Activated gamma-delta T cell (primary cell): ENCODE measurements around the gene M1AP.

ENCODE experiments used
- DNase-seq: peaks from one replicate; lab custom pipeline; 2025; lab: John Stamatoyannopoulos, UW

The M1AP gene

DNA sequence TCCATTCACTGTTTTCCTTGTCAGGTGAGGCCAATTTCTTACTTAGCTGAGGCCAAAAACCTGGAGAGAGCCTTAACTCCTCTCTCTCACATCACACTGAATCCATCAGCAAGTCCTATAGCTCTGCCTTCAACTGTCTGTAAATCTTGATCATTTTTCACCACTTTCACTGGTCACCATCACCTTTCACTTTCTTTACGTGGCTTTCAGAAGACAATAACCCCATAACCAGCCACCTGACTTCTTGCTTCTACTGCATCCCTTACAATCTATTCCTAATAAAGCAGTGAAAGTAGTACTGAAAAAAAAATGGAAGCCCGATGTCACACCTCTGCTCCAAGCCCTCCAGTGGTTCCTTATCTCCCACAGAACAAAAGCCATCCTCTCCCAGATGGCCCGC is 102.1 kb downstream of the M1AP start:
- no peak for DNase-seq

DNA sequence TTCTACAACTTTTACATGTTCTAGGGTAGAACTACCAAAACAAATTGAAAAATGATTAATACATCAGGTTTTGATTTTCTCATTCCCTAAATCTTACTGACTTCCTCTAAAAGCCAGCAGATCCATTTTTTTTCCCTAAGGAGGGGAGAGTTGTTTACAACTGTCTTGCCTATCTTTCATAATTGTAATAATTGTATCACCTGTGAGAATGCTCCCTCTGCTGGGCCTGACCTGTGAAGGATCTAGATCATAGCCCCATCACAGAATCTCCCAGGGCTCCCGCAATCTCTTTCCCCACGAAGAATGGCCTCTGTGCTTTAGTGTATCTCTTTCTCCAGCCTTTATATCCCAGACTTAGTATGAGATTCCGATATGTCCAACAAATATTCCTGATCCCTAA is 103.5 kb downstream of the M1AP start:
- DNase-seq: no peak

DNA sequence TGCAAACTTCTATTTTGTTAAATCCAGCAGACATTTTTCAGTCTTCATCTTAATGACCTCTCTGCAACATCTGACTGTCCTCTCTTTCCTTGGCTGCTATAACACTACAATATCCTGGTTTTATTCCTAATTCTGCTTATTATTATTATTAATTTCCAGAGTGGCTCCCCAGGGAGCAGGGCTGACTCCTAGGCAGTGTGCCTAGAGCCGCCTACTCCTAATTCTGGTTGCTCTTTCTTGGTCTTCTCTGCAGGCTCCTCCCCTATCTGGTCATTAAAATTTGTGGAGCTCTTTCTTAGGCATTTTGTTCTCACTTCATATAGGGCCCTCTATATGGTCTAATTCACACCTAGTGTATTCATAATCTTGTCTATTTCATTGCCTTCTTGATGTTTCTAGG is 105.2 kb downstream of the M1AP start:
- DNase-seq: no peak

DNA sequence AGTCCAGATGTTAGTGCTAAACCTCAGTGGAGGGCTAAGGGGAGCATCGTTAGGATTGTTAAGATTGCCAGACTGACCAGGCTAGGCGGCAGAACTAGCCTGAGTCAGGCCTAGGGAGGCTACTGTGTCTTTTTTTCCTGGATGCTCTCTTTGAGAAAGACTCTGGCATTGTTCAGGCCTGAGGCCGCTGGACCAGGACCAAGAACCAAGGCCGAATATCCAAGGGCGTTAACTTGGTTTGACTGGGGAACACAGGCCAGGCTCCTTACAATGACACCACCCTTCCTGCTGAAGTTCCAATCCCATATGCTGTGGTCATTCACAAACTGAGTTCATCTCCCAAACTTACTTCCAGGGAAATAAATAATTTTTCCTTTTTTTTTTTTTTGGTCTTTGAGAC is 107.8 kb downstream of the M1AP start:
- no peak for DNase-seq

DNA sequence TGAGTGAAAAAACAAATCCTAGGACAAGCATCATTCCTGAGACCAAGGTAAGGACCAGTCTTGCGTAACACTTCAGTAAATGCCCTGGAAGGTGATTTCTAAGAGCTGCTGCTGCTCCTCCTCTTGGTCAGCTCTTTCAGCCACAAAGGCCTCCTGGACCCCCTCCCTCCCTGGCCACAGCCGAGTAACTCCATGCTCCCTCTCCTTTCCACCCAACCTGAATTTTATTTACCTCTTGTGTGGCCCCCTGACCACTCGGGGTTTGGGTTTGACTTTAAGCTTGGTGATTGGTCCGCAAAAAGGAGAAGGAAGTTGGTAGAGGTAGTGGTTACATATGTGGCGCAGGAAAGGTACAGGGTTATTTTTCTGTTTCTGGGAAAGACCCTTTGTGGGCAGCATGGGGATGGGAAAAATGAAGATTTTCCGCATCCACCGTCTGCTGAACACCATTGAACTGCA is 109.2 kb downstream of the M1AP start:
- no peak for DNase-seq

DNA sequence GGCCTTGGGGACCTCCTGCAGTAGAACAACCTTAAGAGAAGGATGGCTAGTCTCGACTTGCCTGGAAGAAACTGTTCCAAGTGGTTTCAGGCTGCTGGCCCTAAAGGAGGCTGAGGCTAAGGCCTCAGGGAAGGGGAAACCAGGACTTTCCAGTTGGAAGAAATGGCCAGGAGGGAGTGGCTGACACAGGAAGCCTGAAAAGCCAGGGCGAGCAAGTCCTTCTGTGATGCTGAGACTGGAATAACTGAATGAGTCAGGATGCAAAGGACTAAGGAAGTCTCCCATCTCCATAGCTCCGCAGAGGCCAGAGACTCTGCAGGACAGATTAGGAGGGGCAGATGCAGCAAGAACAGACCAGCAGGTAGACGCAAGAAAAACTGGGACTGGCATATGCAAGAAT is 111.0 kb downstream of the M1AP start:
- DNase-seq: no peak

DNA sequence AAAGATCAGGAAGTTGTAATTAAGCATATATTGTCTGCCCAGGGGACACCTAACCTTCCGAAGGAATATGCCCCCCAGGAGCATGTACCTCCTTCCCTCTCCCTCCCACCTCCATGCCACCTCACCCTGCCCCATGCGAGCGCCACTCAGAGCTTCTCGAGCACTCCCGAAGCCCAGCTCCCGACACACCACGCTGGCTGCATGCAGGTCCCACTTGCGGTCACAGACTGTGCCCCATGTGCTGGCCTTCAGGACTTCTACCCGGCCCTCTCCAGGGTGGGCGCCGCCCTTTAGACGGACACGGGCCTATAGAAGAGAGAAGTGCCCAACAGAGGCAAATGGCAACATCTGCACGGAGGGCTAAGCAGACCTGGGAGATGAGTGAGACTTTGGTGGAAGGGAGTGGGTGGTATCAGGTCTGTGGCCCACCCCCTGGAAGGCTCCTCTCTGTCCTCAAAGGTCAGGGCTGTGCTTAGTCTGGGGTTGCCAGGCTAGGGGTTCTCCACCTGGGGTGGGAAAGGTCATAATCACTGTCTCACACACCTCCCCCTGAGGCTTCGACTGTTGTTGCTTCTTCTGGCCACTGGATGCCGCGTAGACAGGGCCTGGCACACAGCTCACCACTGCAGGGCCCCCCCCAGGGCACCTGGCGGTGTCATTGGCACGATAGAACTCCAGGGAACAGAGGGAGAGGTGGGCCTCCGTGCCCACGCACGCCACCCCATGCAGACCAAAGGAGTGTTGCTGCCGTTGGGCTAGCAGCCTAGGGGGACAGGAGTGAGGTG is 111.8 kb downstream of the M1AP start:
- DNase-seq: no peak

DNA sequence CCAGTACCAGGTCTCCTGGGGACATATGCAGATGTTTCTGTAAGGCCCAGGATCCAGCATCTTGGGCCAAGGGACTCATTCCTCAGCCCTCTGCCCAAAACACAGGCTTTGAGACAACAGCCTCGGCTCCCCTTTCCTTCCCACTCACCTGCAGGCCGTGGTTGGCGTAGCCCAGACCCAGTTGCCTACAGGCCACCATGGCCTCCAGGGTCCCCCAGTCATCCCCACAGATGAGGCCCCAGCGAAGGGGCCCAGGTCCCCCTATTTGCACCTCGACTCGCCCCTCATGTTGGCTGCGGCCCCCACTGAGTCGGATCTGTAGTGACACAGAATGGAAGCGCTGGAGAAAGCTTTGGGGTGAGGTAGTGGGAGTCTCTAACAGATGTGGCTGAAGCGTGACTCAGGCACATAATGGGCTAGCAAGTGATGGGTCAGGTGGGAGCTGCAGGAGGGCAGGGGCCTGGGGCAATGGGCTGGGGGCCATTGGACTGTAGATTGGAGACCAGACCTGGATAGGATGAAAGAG is 112.6 kb downstream of the M1AP start:
- no peak for DNase-seq

DNA sequence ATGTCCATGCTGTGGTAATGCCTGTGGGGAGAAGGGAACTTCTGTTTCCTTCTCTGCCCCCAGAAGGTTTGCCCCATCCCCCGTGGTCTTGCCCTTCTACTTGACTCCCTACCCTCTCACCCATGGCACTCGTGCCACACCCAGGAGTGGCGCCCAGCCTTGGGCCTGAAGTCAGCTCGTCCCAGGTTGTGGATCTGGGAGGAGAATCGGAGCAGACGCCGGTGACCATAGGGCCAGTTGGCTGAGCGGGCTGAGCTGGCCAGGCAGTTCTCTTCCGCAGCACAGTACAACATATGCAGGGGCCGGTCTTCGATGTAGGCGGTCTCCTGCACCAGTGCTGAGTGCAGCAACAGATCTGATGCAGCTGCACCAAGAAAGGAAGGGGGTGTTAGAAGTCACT is 113.7 kb downstream of the M1AP start:
- no peak for DNase-seq

DNA sequence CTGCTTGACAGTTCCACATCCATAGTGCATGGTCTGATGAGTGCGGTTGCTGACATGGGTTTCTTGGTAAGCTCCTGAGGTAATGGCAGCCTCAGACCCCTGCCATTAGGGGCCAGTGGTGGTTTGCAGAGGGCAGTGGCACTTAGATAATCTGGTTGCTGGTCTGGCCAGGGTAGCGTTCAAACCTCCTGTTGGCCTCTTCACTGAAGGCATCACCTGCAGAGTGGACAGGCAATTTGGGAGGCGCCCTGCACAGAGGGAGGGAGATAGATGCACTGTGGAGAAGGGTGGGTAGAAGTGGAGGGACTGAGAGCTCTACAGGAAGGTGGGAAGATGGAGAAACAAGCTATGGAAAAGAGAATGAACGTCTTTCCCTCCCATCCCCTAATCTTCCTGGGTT is 114.7 kb downstream of the M1AP start:
- DNase-seq: no peak

DNA sequence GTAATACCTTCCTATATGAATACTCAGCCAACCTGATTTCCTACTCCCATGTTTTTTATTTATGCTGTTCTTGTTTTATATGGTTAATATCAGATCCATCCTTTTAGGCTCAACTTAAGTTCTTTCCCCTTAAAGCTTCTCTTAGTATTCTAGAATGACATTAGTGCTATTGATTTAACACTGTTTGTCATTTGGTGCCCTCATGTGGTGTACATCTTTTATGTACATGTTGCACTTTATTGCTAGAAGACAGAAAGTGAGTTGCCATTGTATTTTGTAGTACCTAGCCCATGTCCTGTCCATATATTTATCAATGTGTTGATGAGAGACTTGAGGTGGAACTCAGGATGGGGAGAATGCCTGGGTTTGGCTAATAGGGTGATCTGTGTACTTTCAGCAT is 115.9 kb downstream of the M1AP start:
- no peak for DNase-seq

DNA sequence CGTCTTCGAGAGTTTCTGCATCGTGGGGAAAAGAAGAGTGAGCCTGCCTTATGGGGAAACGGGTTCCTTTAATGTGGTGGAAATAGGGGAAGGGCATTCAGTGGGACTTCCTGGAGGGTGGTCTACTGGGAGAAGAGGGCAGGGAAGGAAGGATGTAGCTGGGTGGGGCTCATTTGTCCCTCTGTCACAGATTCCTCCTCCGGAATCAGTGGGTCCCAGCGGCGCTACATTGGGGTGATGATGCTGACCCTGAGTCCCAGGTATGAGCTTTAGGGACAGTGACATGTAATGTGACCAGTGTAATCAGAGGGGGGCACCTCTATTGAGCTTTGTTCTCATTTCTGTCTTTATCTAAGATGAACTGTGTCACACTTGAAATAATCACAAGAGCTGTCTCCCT is 116.5 kb downstream of the M1AP start:
- DNase-seq: no peak

DNA sequence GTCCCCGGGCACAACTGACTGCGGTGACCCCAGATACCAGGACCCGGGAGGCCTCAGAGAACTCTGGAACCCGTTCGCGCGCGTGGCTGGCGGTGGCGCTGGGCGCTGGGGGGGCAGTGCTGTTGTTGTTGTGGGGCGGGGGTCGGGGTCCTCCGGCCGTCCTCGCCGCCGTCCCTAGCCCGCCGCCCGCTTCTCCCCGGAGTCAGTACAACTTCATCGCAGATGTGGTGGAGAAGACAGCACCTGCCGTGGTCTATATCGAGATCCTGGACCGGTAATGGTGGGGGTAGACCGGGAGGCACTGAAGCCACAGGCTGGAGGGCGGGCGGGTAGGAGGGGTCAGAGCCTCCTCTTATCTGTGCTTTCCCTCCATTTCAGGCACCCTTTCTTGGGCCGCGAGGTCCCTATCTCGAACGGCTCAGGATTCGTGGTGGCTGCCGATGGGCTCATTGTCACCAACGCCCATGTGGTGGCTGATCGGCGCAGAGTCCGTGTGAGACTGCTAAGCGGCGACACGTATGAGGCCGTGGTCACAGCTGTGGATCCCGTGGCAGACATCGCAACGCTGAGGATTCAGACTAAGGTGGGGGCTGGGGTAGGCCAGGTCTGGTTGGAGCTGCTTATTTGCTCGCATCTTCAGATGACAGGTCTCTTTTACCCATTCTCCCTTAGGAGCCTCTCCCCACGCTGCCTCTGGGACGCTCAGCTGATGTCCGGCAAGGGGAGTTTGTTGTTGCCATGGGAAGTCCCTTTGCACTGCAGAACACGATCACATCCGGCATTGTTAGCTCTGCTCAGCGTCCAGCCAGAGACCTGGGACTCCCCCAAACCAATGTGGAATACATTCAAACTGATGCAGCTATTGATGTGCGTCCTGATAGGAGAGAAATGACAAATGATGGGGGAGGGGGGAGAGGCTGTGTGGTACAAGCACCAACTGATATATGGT is 117.6 kb downstream of the M1AP start:
- DNase-seq: peak; percentile 53

DNA sequence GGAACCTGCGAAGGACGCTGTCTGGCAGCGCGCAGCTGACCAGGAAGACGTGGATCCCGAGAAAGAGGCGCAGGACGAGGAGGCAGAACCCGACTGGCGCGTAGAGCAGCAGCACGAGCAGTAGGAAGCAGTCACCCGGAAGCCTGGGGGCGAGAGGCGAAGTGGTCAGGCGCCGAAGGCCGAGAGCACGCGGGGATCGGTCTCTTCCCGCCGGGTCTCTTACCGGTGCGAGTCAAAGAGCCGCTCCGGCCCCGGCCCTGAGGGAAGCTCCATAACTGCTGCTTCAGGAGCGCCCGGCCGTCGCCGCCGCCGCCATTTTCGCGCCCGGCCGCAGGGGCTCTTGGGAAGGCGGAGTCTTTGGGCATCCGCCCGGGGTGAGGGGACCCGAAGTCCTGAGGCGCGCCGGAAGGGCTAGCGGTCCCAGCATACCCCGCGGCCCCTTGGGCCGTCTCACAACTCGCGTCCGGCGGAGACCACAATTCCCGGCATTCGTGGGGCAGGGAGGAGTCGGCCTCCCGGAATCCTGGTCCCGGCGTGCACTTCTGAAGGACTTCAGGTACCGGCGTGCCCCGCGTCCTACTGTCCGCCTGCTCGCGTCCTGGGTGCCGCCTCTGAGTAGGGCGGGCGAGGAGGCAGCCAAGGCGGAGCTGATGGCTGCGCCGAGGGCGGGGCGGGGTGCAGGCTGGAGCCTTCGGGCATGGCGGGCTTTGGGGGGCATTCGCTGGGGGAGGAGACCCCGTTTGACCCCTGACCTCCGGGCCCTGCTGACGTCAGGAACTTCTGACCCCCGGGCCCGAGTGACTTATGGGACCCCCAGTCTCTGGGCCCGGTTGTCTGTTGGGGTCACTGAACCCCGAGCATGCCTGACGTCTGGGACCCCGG is 118.5 kb downstream of the M1AP start, which contains the start of the genes AUP1 and HTRA2:
AUP1 (minus strand) TSS at position 350 of the 882 bp plus-strand sequence; CDS start at position 273, 77 bp downstream.
HTRA2 (plus strand) TSS at position 577 of the 882 bp plus-strand sequence; CDS start at position 651, 74 bp downstream.
- peak; percentile 86 for DNase-seq

DNA sequence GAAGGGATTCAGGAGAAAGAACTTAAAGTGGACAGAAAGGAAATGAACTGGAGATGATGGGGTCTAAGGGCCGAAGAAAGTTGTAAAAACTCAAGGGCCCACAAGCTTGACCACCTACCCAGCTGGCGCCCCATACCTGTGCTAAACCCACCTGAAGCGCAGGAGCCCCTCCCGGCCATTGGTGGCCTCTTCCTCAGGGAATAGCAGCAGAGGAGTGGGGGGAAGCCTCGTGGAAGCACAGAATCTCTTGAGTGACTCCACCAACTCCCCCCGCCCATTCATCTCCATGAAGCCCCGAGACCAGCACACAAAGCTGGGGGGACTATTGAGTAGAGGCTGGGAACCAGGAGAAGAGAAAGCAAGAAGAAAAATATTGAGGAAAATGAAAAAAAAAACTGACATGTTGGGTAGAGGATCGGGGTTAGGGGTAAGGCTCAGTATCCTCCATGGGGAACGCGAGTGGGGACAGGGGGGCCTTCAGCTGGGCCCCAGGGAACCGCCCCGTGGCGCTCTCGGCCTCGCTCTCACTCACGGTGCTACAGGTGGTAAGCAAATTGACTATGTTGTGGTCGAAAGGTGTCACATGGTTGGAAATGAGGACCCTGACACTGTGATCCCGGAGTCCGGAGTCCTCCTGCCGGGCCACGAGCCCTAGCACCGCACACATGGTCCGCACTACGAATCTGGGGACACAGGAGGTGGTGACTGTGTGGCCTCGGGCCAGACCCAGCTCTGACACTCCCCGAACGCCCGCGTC is 119.4 kb downstream of the M1AP start:
- no peak for DNase-seq

DNA sequence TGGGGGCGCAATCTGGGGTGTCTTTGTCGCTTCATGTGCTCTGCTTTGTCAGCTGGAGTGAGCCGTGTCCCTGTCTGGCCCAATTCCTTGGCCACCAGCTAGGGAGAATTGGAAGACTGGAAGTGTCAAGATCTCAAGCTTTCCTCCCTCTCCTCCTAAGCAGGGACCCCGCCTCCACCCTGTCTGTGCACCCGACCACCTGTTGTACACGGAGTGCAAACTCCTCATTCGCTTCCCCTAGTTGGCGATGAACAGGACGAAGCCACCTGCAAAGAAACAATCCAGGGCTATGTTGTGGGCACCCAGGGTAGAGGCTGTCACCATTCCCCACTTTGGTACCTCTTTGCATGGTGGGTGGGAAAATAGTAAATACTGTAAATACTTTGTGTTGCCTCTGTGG is 120.4 kb downstream of the M1AP start:
- no peak for DNase-seq

DNA sequence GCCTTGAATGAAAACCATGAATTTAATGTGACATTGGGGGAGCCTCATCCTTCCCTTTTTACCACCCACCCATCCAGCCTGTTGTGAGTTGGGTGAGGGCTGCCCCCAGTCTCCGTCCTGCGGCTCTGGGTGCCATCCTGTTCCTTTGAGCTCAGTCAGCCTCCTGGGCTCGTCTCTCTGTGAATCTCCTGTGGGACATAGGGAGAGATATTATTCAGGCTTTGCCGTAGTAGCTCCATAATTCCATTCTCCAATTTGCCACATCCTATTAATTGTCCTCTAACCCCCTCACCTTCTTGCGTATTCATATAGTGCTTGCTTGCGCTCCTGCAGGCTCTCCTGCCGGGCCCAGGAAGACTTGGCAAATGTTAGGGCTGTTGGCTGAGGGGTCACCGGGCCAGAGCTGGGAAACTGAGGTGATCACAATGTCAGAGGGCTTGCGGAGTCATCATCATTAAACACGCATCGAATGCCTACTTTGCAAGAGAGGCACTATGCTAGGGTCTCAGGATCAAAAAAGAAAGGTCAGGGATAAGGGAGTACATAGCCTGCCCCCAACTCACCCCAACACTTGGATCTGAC is 121.4 kb downstream of the M1AP start:
- no peak for DNase-seq

DNA sequence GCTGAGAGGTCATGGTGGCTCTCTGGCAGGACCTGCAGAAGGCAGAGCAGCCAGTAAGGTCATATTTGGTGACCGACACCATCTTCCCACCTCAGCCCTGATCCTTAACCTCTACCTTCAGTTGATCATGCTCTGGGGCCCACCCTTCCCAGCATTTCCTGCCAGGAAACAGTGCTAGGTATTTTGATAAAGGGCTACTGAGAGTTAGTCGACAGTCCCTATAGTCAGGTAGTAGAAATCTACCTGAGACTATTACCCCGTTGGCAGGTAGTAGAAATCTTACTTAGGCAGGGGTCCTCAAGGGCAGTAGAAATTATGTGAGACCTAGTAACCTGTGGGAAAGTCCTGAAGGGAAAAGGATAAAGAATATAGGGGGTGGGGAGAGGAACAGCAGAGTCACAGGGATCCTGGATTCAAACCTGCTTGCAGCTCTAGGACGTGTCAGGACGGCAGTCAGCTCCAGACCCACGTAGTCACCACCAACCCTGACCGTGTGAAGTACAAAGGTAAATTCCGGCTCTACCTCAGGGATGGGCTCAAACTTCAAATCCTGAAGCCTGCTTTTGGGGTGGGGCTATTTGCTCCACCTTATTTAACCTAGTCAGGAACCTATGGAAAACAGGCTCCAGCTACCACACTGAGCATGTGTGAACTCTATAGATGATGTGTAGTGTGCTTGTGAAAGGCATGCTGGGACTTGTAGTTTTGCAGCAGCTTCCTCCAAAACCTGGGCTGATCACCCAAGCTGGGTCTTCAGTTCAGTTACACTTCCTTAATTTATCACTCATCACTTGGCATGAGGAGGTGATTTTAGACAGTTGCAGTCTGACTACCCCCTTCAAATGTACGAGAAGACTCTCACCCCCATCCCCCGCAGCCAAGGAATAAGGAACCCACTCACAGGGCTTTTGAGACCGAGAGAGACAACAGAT is 122.1 kb downstream of the M1AP start, which contains the start of gene DQX1:
DQX1 (minus strand) TSS at position 515 of the 932 bp plus-strand sequence; CDS start at position 13, 502 bp downstream.
- DNase-seq: no peak
